Measurements from ENCODE around the gene PRM1.

DNA sequence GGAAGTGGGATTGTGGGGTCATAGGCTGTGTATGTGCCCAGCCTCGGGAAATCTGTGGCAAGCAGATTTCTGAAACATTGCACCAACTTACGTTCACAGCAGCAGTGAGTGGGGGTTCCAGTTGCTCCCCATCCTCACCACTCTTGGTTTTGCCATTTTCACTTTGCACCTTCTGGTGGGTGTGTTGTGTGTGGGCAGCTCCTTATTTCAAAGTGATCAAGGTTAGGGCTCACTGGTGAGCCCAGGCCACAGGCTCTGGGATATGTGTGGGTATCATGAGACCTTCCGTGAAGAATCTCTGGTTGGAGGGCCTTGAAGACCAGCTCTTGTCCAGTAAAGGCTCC lies 29.5 kb upstream of the PRM1 start:
- TF ChIP-seq CTCF (conservative IDR thresholded peaks at IDR 0.05; ENCODE audit: low read depth, low read length) (no peak), EZH2 (IDR thresholded peaks at IDR 0.05; ENCODE audit: borderline replicate concordance, low read depth, low read length, poor library complexity, severe bottlenecking) (no peak)
